GM21360 (cell line): ENCODE measurements around the gene CYP4F8.
"Not testable (repeated sequence)": the region's sequence is repeated elsewhere in the genome, so short reads cannot be mapped to it uniquely, and the experiment has no call there.

Experiments used
- ATAC-seq: cut with Tn5 transposase; IDR thresholded peaks from one replicate; pipeline ENCODE4 v1.9.1; 2021; ENCODE audit warnings: mild to moderate bottlenecking, moderate library complexity; ENCODE audit not compliant: unreplicated experiment

The CYP4F8 gene

DNA sequence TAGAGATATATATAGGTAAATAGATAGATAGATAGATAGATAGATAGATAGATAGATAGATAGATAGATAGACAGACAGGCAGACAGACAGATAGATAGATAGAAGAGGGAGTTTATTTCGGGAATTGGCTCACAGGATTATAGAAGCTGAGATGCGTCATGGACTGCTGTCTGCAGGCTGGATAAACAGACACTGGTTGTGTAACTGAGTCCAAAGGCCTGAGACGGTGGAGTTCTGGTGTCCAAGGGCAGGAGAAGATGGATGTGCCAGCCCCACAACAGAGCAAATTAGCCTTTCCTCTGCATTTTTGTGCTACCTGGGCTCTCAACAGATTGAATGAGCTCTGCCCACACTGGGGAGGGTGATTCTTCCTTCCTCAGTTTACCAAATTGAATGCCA lies 28.4 kb downstream of the CYP4F8 start:
- no peak for ATAC-seq

DNA sequence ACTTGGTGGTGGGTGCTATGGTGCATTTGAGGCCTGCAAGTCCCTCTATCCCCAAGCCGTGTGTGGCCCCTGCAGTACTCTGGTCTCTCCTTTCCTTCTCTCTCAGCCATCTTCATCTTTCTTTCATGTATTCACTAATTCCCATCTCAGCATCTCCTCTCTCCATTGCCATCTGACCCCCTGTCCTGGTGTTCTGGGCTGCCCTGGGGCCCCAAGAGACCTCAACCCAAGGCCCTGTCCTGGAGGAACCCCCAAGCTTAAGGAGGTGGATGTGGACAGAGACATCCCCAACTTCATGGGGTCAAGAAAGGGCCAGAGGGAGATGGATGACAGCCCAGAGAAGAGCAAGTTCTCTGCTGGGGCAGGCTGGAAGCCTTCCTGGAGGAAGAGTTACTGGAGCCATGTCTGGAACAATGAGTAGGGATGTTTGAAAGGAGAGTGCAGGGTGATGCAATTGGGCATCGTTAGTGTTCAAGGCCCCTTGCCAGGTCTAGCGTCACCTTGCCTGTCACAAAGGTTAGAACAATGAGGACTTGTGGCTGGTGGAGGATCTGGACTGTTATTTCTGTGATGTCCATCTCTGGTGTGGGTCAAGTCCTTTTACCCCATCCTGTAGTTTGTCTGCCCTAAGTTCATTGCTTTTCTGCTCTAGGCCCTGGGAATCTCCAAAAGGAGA lies 29.2 kb downstream of the CYP4F8 start:
- ATAC-seq: no peak

- no peak for ATAC-seq
These were observed 29.8 kb downstream of the CYP4F8 start for GRCh38 chr19:15644816-15645215.

GRCh38 chr19:15649526-15649925 lies 34.5 kb downstream of the CYP4F8 start:
- no peak for ATAC-seq

DNA sequence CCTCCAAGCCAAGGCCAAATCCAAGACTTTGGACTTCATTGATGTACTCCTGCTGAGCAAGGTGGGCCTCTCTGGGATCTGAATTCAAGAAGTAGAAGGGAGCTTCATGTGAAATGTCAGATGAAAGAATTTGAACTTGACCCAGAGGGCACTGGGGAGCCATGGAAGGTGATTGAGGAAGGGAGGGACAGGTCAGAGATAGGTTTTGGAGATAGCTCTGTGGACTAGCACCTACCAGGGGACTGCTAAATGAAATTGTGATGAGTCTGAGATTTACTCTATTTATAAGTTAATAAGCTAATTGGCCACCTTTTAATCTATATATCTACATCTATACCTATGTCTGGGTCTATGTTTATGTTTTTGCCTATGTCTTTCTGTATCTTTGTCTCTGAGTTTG lies 35.1 kb downstream of the CYP4F8 start:
- not testable (repeated sequence) for ATAC-seq

GRCh38 chr19:15651791-15652190 lies 36.8 kb downstream of the CYP4F8 start:
- no peak for ATAC-seq

DNA sequence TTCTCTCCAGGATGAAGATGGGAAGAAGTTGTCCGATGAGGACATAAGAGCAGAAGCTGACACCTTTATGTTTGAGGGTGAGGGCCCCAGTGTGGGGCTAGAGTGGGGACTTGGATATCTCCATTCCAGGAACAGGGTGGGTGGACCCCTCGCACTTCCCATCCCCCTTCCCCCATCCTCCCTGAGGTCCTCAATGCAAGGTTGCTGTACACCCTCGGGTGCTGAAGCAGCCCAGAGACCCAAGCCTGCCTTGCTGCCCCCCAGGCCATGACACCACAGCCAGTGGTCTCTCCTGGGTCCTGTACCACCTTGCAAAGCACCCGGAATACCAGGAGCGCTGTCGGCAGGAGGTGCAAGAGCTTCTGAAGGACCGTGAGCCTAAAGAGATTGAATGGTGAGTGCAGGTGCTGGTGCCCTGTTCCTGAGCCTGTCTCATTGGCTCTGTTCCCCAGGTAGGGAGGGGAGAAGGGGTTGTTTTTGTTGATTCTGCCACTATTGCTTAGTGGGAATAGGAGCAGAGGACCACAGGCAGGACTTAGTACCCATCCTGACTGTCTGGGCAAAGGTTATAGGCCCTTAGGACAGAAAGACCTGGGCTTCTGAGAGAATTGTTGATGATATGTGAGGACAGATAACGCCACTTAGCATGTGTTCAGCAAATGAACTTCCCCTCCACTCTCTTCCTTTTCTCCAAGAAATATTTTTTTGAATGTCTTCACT lies 37.7 kb downstream of the CYP4F8 start:
- no peak for ATAC-seq

DNA sequence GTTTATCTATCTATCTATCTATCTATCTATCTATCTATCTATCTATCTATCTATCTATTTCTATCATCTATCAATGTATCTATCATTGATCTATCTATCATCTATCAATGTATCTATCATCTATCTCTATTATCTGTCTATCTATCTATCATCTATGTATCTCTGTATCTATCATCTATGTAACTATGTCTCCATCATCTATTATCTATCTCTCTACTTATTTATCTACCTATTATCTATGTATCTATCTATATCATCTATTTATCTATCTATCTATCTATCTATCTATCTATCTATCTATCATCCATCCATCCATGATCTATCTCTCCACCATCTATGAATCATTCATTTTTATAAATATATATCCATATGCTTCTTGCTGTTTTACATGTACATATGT lies 41.4 kb downstream of the CYP4F8 start:
- ATAC-seq: no peak

- ATAC-seq: no peak
These were observed 48.2 kb downstream of the CYP4F8 start for GRCh38 chr19:15663247-15663646.

- no peak for ATAC-seq
These were observed 51.2 kb downstream of the CYP4F8 start for GRCh38 chr19:15666186-15666585.

DNA sequence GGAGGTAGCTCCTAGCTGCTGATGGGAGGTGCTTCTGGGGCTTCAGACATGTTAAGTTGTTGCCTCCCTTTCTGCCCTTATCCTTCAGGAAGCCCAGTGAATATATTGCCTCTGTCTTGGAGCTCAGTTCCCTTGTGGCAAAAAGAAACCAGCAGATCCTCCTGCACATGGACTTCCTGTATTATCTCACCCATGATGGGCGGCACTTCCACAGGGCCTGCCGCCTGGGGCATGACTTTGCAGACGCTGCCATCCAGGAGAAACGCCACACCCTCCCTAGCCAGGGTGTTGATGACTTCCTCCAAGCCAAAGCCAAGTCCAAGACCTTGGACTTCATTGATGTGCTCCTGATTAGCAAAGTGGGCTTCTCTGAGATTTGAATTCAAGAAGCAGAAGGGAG lies 51.9 kb downstream of the CYP4F8 start:
- ATAC-seq: no peak

DNA sequence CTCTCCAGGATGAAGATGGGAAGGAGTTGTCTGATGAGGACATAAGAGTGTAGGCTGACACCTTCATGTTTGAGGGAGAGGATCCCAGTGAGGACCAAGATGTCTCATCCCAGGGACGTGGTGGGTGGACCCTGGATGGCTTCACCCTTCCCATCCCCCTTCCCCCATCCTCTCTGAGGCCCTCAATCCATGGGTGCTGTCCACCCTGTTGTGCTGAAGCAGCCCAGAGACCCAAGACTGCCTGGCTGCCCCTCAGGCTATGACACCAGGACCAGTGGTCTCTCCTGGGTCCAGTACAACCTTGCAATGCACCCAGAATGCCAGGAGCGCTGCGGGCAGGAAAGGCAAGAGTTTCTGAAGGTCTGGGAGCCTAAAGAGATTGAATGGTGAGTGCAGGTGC lies 54.4 kb downstream of the CYP4F8 start:
- no peak for ATAC-seq

GRCh38 chr19:15669891-15670290 lies 54.9 kb downstream of the CYP4F8 start:
- ATAC-seq: no peak

- no peak for ATAC-seq
These were observed 56.3 kb downstream of the CYP4F8 start for GRCh38 chr19:15671237-15671821.

DNA sequence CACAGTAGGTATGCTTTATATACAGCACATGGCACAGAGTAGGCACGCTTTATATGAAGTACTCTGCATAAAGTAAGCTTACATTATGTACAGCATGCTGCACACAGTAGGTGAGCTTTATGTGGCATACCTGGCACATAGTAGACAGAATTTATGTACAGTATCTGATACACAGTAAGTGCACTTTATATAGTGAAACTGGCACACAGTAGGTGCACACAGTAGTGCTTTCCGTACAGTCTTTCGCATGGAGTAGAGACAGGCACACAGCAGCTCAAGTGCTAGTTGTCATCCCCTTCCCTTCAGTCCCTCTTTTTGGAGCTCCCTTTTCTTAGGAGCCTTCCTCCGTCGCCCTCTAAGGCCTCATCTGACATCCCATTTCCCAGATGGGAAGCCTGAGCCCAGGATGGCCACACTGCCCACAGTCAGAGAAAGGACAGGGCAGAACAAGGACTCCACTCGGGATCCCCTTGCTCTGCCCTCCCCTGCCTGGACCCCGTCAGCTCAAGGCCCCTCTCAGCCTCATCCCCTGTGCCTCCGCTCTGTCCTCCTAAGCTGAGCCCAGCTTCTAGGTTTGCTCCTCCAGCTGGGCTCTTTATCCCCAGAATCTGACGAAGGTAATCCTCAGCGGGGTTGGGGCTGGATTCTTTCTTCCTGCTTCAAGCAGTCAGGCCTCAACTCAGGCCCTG lies 57.0 kb downstream of the CYP4F8 start:
- no peak for ATAC-seq

GRCh38 chr19:15672580-15673175 lies 57.7 kb downstream of the CYP4F8 start, which contains the start of gene CYP4F12:
CYP4F12 (plus strand) TSS chr19:15673087; CDS start chr19:15673530, 443 bp downstream.
- ATAC-seq: no peak

DNA sequence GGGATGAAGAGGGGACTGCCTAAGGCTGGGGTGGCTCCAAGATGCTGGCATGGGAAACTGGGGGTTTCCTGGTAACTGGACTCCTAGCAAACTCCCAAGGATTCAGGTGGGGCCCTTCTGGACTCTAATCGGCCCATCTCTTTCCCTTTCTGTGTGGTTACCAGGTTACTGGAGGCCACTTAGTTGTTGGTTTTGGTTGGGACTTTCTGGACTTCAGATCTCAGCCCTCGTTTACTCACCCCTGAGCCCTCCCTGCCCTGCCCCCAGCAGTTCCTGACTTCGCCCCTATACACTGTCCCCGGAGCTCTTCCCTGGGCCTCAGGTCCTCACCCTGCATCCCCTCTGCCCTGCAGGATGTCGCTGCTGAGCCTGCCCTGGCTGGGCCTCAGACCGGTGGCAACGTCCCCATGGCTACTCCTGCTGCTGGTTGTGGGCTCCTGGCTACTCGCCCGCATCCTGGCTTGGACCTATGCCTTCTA lies 58.2 kb downstream of the CYP4F8 start:
- no peak for ATAC-seq

GRCh38 chr19:15675560-15675959 lies 60.5 kb downstream of the CYP4F8 start:
- no peak for ATAC-seq

- ATAC-seq: no peak
These were observed 64.1 kb downstream of the CYP4F8 start for GRCh38 chr19:15679089-15679488.

GRCh38 chr19:15679865-15680264 lies 64.8 kb downstream of the CYP4F8 start:
- not testable (repeated sequence) for ATAC-seq
